A549 (cell line): ENCODE results near the gene NHSL1.

Experiments
- POLR2A ChIP-seq: IDR thresholded peaks from 2 replicates; pipeline ENCODE4 v1.6.1; 2012; ENCODE audit warnings: mild to moderate bottlenecking, low read length
- POLR2AphosphoS2 ChIP-seq: conservative IDR thresholded peaks from 2 replicates; pipeline ENCODE4 v1.6.1; 2012; ENCODE audit warnings: low read length, improper control_type of control experiment, inconsistent platforms
- REST ChIP-seq: fragments of 200-600 bp; sonication (generic); IDR thresholded peaks from 2 replicates; pipeline ENCODE4 v1.6.1; 2016; ENCODE audit warnings: antibody characterized with exemption, mild to moderate bottlenecking, moderate library complexity
- ZC3H11A ChIP-seq: fragments of 450-650 bp; IDR thresholded peaks from 2 replicates; pipeline ENCODE4 v1.6.1; 2014; ENCODE audit warnings: antibody characterized with exemption, mild to moderate bottlenecking
- TF ChIP-seq, protein P1 (sequence below): fragments of 150-350 bp; IDR thresholded peaks from 2 replicates; pipeline ENCODE4 v1.6.1; 2014; ENCODE audit warnings: low read depth, mild to moderate bottlenecking, low read length
- TF ChIP-seq, protein P2 (sequence below): fragments of 250-450 bp; sonication (Bioruptor Pico); IDR thresholded peaks from 2 replicates; pipeline ENCODE4 v1.5.0; 2021; ENCODE audit warnings: mild to moderate bottlenecking, moderate library complexity, borderline replicate concordance

GRCh38 chr6:138396709-138397108, 102.6 kb downstream of the NHSL1 start:
- no peak for TF ChIP-seq POLR2A
- no peak for TF ChIP-seq POLR2AphosphoS2
- no peak for TF ChIP-seq REST
- TF ChIP-seq, protein P1, sequence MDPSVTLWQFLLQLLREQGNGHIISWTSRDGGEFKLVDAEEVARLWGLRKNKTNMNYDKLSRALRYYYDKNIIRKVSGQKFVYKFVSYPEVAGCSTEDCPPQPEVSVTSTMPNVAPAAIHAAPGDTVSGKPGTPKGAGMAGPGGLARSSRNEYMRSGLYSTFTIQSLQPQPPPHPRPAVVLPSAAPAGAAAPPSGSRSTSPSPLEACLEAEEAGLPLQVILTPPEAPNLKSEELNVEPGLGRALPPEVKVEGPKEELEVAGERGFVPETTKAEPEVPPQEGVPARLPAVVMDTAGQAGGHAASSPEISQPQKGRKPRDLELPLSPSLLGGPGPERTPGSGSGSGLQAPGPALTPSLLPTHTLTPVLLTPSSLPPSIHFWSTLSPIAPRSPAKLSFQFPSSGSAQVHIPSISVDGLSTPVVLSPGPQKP: no peak
- TF ChIP-seq ZC3H11A: no peak
- TF ChIP-seq, protein P2, sequence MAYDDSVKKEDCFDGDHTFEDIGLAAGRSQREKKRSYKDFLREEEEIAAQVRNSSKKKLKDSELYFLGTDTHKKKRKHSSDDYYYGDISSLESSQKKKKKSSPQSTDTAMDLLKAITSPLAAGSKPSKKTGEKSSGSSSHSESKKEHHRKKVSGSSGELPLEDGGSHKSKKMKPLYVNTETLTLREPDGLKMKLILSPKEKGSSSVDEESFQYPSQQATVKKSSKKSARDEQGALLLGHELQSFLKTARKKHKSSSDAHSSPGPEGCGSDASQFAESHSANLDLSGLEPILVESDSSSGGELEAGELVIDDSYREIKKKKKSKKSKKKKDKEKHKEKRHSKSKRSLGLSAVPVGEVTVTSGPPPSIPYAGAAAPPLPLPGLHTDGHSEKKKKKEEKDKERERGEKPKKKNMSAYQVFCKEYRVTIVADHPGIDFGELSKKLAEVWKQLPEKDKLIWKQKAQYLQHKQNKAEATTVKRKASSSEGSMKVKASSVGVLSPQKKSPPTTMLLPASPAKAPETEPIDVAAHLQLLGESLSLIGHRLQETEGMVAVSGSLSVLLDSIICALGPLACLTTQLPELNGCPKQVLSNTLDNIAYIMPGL (CRISPR knock-in tag): no peak
